Endodermal cell (in vitro differentiated cells): ENCODE results near the gene DUSP11. TPM values are rescaled to one million over a fixed set of nuclear protein-coding genes. Genes with fewer than 3 reads are reported as not detected.

Experiments used
- DNase-seq: peaks from one replicate; pipeline ENCODE4 v3.0.0-alpha.2; 2017
- H3K27ac ChIP-seq: 2 replicates; pipeline ENCODE4 v1.5.1; 2013; ENCODE audit warnings: mild to moderate bottlenecking, low read depth, low read length, moderate library complexity
- H3K27me3 ChIP-seq: 2 replicates; pipeline ENCODE4 v1.6.1; 2013; ENCODE audit warnings: mild to moderate bottlenecking, low read length, moderate library complexity; ENCODE audit not compliant: insufficient read depth, control insufficient read depth, poor library complexity, severe bottlenecking
- H3K36me3 ChIP-seq: 2 replicates; pipeline ENCODE4 v1.7.0; 2013; ENCODE audit warnings: mild to moderate bottlenecking, low read length, moderate library complexity; ENCODE audit not compliant: control insufficient read depth, insufficient read depth
- H3K4me1 ChIP-seq: one replicate; pipeline ENCODE4 v1.7.0; 2013; ENCODE audit warnings: low read length; ENCODE audit not compliant: control insufficient read depth, insufficient read depth
- H3K4me3 ChIP-seq: 2 replicates; pipeline ENCODE4 v1.5.1; 2013; ENCODE audit warnings: mild to moderate bottlenecking, low read length, moderate library complexity
- H3K9ac ChIP-seq: 2 replicates; pipeline ENCODE4 v1.6.1; 2013; ENCODE audit warnings: mild to moderate bottlenecking, low read length, moderate library complexity; ENCODE audit not compliant: poor library complexity, severe bottlenecking; ENCODE audit errors: extremely low read depth
- H3K9me3 ChIP-seq: 2 replicates; pipeline ENCODE4 v1.6.1; 2013; ENCODE audit warnings: mild to moderate bottlenecking, low read length, moderate library complexity; ENCODE audit not compliant: control insufficient read depth
- H3K27ac Mint-ChIP-seq: 2 replicates; pipeline ENCODE4 v1.8.0; 2020; ENCODE audit warnings: mixed read lengths
- H3K27me3 Mint-ChIP-seq: 2 replicates; pipeline ENCODE4 v1.8.0; 2021; ENCODE audit warnings: mild to moderate bottlenecking, mixed read lengths; ENCODE audit not compliant: insufficient read depth
- H3K36me3 Mint-ChIP-seq: 2 replicates; pipeline ENCODE4 v1.8.0; 2020; ENCODE audit warnings: low read depth, mixed read lengths
- H3K4me1 Mint-ChIP-seq: 2 replicates; pipeline ENCODE4 v1.8.0; 2020; ENCODE audit warnings: mixed read lengths
- H3K4me3 Mint-ChIP-seq: 2 replicates; pipeline ENCODE4 v1.8.0; 2020; ENCODE audit warnings: mild to moderate bottlenecking, moderate library complexity, mixed read lengths
- H3K9me3 Mint-ChIP-seq: 2 replicates; pipeline ENCODE4 v1.8.0; 2020; ENCODE audit warnings: mild to moderate bottlenecking, mixed read lengths
- CTCF ChIP-seq: fragments of 200-600 bp; sonication (generic); conservative IDR thresholded peaks from 2 replicates; pipeline ENCODE4 v1.5.0; 2021; ENCODE audit warnings: antibody characterized with exemption, mild to moderate bottlenecking
- WGBS, 2 experiments: methylation state at CpG; one replicate each; pipeline versions ENCODE4 v1.1.5 to v1.1.7; 2013; ENCODE audit warnings: missing lambda C conversion rate in 2 of 2, mixed read lengths in 1 of 2; ENCODE audit not compliant: insufficient coverage in 1 of 2, insufficient read length in 1 of 2; 5-methylcytosine and 5-hydroxymethylcytosine counted together
- total RNA-seq, 2 donors: library from RNA; stranded (reverse); fragmentation: NEBNext Ultra II Directional in 1 of 2; extraction: Animal tissue kit (Norgen Biotek cat#: 25700) in 1 of 2; gene quantifications; 2 replicates in 1 of 2; 3 replicates in 1 of 2; pipeline ENCODE4 v1.2.1, GENCODE V29; 2021

DUSP11 gene
- total RNA-seq, 2 donors from 2014 or later = 18.8 to 23.0 TPM

GRCh38 chr2:73736855-73737779 lies 42.8 kb downstream of the DUSP11 start, which contains the start of gene TPRKB:
Gene TPRKB (minus strand): TSS chr2:73737345. CDS start chr2:73734569, 2,776 bp downstream.
- Histone ChIP-seq H3K9ac (peak within 1 kb of the TSS; percentile 55), H3K27ac (peak within 1 kb of the TSS; percentile 51), H3K27me3 (peaks cover 20% of the 10 kb centered on the region), H3K36me3 (peaks cover 16% of the 10 kb centered on the region), H3K4me3 (peak within 1 kb of the TSS; percentile 93), H3K9me3 (peaks cover 9% of the 10 kb centered on the region), H3K4me1 (no peaks in the 10 kb centered on the region)
- peaks cover 44% of the 10 kb centered on the region for H3K36me3 Mint-ChIP-seq
- peaks cover 47% of the 10 kb centered on the region for H3K27me3 Mint-ChIP-seq
- peaks cover 5% of the 10 kb centered on the region for H3K4me1 Mint-ChIP-seq
- peak within 1 kb of the TSS; percentile 91 for H3K4me3 Mint-ChIP-seq
- peak within 1 kb of the TSS; percentile 86 for H3K27ac Mint-ChIP-seq
- 5 to 12% methylated on average over 27 to 49 of the region's 49 CpGs for WGBS, 2 experiments
- no peak for TF ChIP-seq CTCF
- peaks cover 10% of the 10 kb centered on the region for H3K9me3 Mint-ChIP-seq
- peak; percentile 97 for DNase-seq

GRCh38 chr2:73736378-73736777 lies 43.5 kb downstream of the DUSP11 start:
- H3K9me3 Mint-ChIP-seq = peaks cover 10% of the 10 kb centered on the region
- peak overlapping the region; percentile 93 for H3K4me3 ChIP-seq
- H3K27me3 ChIP-seq = peaks cover 20% of the 10 kb centered on the region
- peaks cover 23% of the 10 kb centered on the region for H3K36me3 ChIP-seq
- TF ChIP-seq CTCF = no peak
- peak overlapping the region; percentile 86 for H3K27ac Mint-ChIP-seq
- H3K4me3 Mint-ChIP-seq = peak overlapping the region; percentile 91
- no peaks in the 10 kb centered on the region for H3K4me1 ChIP-seq
- WGBS, 2 experiments = 16 to 29% methylated on average over 8 of the region's 8 CpGs
- peaks cover 5% of the 10 kb centered on the region for H3K4me1 Mint-ChIP-seq
- H3K9me3 ChIP-seq = peaks cover 9% of the 10 kb centered on the region
- H3K27me3 Mint-ChIP-seq = peaks cover 40% of the 10 kb centered on the region
- no peak for DNase-seq
- H3K9ac ChIP-seq = peak overlapping the region; percentile 55
- no peak overlapping the region for H3K27ac ChIP-seq
- peaks cover 43% of the 10 kb centered on the region for H3K36me3 Mint-ChIP-seq

GRCh38 chr2:73730810-73731209 lies 49.1 kb downstream of the DUSP11 start:
- Histone ChIP-seq H3K9me3 (no peaks in the 10 kb centered on the region), H3K36me3 (peaks cover 46% of the 10 kb centered on the region), H3K27ac (no peak overlapping the region), H3K4me3 (no peak overlapping the region), H3K9ac (no peak overlapping the region), H3K27me3 (no peaks in the 10 kb centered on the region), H3K4me1 (no peaks in the 10 kb centered on the region)
- DNase-seq = no peak
- TF ChIP-seq CTCF = no peak
- no peak overlapping the region for H3K4me3 Mint-ChIP-seq
- H3K27ac Mint-ChIP-seq = no peak overlapping the region
- WGBS, 2 experiments = 93 to 100% methylated on average over 4 of the region's 4 CpGs
- no peaks in the 10 kb centered on the region for H3K27me3 Mint-ChIP-seq
- no peaks in the 10 kb centered on the region for H3K4me1 Mint-ChIP-seq
- H3K9me3 Mint-ChIP-seq = peaks cover 5% of the 10 kb centered on the region
- peaks cover 54% of the 10 kb centered on the region for H3K36me3 Mint-ChIP-seq
